GM10847 (cell line): Measurements from ENCODE around the gene ZCCHC3.

Source experiments
- POLR2A ChIP-seq: IDR thresholded peaks from 2 replicates; pipeline ENCODE4 v1.6.1; 2011; ENCODE audit not compliant: insufficient read length; ENCODE audit errors: extremely low read depth

The ZCCHC3 gene

GRCh38 chr20:343107-343506 lies 45.7 kb downstream of the ZCCHC3 start:
- TF ChIP-seq POLR2A: no peak

- no peak for TF ChIP-seq POLR2A
These were observed 48.8 kb downstream of the ZCCHC3 start for GRCh38 chr20:346033-346639.

DNA sequence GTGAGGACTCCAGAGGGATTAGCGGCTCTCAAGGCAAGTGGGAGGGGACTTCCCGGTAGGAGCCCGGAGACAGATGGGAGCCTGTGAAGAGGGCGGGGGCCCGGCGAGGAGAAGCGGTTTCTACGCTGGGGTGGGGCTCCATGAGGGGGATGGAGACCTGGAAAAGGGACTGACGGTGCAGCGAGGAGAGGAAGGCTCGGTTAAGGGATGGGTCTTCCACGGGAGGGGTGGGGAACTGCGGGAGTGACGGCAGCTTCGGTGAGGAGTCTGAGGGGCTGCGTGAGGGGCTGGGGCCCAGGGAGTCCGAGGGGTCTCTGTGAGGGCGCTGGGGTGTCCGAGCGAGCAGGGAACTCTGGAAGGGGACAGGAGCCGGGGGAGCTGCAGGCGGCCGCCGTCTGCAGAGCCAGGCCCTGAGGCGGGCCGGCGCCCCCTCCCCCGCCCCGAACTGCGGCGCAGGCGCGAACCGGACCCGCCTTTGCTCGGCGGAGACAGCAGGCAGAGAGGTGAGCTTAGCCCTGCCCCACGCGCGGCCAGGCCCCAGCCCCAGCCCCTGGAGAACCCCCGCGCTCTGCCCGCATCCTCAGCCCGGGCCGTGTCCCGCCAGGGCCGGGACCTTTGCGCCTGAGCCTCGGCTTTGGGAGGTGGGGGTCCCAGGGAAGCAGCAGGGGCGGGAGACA lies 49.4 kb downstream of the ZCCHC3 start, which contains the start of gene NRSN2:
Gene NRSN2, plus strand, starts transcription at position 472 of the 677 bp plus-strand sequence. CDS start 2,533 bp downstream, outside the sequence.
- TF ChIP-seq POLR2A: peak; percentile 18

DNA sequence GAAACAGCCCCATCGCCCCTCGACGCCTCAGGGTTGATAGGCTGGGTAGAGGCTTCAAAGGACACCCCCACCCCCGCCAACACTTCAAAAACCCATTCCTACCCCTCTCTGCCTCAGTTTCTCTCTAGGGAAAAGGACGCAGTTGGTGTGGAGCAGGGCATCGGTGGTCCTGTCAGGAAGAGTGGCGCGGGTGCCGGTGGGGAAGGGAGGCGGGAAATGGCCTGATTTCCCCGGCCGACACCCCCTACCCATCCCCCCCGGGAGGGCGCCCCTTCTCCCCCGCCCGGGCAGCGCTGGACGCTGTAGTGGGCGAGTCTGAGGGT lies 49.9 kb downstream of the ZCCHC3 start:
- no peak for TF ChIP-seq POLR2A

GRCh38 chr20:347640-348484 lies 50.5 kb downstream of the ZCCHC3 start:
- TF ChIP-seq POLR2A: peak; percentile 61

DNA sequence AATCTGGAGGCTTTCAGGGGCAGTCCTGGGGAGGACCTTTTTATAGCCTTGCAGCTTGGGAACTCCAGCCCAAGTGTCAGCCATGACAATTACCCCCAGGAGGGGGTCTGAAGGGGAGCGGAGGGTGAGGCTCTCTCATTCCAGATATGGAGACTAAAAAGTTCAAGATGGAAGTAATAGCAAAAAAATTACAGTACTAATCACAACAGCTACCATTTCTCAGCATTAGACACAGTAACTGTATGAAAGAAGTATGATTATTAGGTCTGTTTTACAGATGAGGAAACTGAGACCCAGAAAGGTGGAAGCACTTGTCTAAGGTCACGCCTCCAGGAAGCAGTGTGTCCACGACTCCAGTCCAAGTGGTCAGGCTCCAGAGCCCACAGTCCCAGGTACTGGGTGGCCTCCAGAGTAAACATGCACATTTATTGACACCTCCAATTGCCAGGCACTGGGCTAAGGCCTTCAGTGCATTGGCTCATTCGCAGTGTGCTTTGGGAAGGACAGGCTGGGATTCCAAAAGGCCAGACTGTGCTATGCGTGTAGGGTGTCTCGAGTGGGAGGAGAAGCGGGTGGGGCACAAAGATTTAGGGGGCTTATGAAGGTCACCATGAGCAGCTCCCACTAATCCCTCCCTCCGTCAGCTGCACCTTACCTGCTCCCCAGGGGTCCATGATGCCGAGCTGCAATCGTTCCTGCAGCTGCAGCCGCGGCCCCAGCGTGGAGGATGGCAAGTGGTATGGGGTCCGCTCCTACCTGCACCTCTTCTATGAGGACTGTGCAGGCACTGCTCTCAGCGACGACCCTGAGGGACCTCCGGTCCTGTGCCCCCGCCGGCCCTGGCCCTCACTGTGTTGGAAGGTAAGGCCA lies 51.8 kb downstream of the ZCCHC3 start:
- TF ChIP-seq POLR2A: no peak
